Right ventricle myocardium superior (tissue), 1 donor: Measurements from ENCODE around the gene FLRT2. TPM values are rescaled to one million over a fixed set of nuclear protein-coding genes. Genes with fewer than 3 reads are reported as not detected.

Source experiments
- ATAC-seq: fragments of 200-7000 bp; cut with Tn5 transposase; one replicate; pipeline ENCODE4 v1.9.1; 2020; ENCODE audit warnings: mild to moderate bottlenecking; ENCODE audit not compliant: poor library complexity
- DNase-seq: peaks from one replicate; pipeline ENCODE4 v3.0.0-alpha.2; 2020
- intact Hi-C: fragments of 100-400 bp; cut with DNase I; formaldehyde crosslinking; loops from one replicate; pipeline ENCODE4 v1.11.2; 2022
- long read RNA-seq: library from polyadenylated mRNA; unstranded; transcript quantifications from one replicate; pipeline ENCODE4 v2.0.0, GENCODE V29; 2021
- total RNA-seq: library from RNA; stranded (reverse); fragmentation: NEBNext Ultra II Directional; extraction: Animal tissue kit (Norgen Biotek cat#: 25700); gene quantifications from one replicate; pipeline ENCODE4 v1.2.1, GENCODE V29; 2021
- donor health status: DM: no; HTN: yes; CAD: no; lungs with severe emphysema.

Gene FLRT2
- total RNA-seq, result 3.0 TPM
- long read RNA-seq, result 0 reads

GRCh38 chr14:85529803-85530574 lies at the start of gene FLRT2:
TSS of gene FLRT2 (plus strand) at chr14:85530144. CDS start at chr14:85621515, 91,371 bp downstream.
- intact Hi-C loops, result no loop called here
- ATAC-seq (peak; percentile 45), DNase-seq (peak; percentile 81)

- no peak for DNase-seq
- ATAC-seq, result no peak
- intact Hi-C loops, result no loop called here
Measured at GRCh38 chr14:85481471-85481870, 48.5 kb upstream of the FLRT2 start.

GRCh38 chr14:85482552-85482951 lies 47.4 kb upstream of the FLRT2 start:
- ATAC-seq (no peak), DNase-seq (no peak)
- intact Hi-C loops, result no loop called here

- DNase-seq, result no peak
- ATAC-seq, result peak; percentile 12
- intact Hi-C loops, result no loop called here
Measured at GRCh38 chr14:85483037-85483436, 46.9 kb upstream of the FLRT2 start.

GRCh38 chr14:85483652-85484051 lies 46.3 kb upstream of the FLRT2 start:
- intact Hi-C loops, result no loop called here
- no peak for DNase-seq
- no peak for ATAC-seq

- DNase-seq (no peak), ATAC-seq (no peak)
- intact Hi-C loops, result no loop called here
Measured at GRCh38 chr14:85487215-85487614, 42.7 kb upstream of the FLRT2 start.

GRCh38 chr14:85501751-85502150 lies 28.2 kb upstream of the FLRT2 start:
- no peak for ATAC-seq
- DNase-seq, result no peak
- intact Hi-C loops, result no loop called here

- intact Hi-C loops, result no loop called here
- DNase-seq (no peak), ATAC-seq (no peak)
Measured at GRCh38 chr14:85508863-85509262, 21.1 kb upstream of the FLRT2 start.

- intact Hi-C loops, result no loop called here
- DNase-seq, result no peak
Measured at GRCh38 chr14:85512451-85512850, 17.5 kb upstream of the FLRT2 start.

GRCh38 chr14:85514487-85514886 lies 15.5 kb upstream of the FLRT2 start:
- ATAC-seq, result no peak
- intact Hi-C loops, result no loop called here
- no peak for DNase-seq

More at GRCh38 chr14:85512451-85512850, 17.5 kb upstream of the FLRT2 start:
- ATAC-seq, result no peak

GRCh38 chr14:85516239-85517113 lies 13.5 kb upstream of the FLRT2 start:
- intact Hi-C loops, result no loop called here
- no peak for ATAC-seq
- no peak for DNase-seq

GRCh38 chr14:85517114-85517688 lies 12.7 kb upstream of the FLRT2 start:
- intact Hi-C loops, result no loop called here
- no peak for DNase-seq
- ATAC-seq, result no peak

GRCh38 chr14:85519661-85520305 lies 10.2 kb upstream of the FLRT2 start:
- ATAC-seq (no peak), DNase-seq (no peak)
- intact Hi-C loops, result no loop called here

GRCh38 chr14:85520581-85520980 lies 9.4 kb upstream of the FLRT2 start:
- ATAC-seq (no peak), DNase-seq (no peak)
- intact Hi-C loops, result no loop called here

GRCh38 chr14:85523624-85524023 lies 6.3 kb upstream of the FLRT2 start:
- DNase-seq (no peak), ATAC-seq (no peak)
- intact Hi-C loops, result no loop called here

- intact Hi-C loops, result no loop called here
- ATAC-seq (no peak), DNase-seq (no peak)
Measured at GRCh38 chr14:85527006-85527405, 2.9 kb upstream of the FLRT2 start.

- intact Hi-C loops, result no loop called here
- no peak for ATAC-seq
- DNase-seq, result no peak
Measured at GRCh38 chr14:85527445-85528035, 2.4 kb upstream of the FLRT2 start.

- DNase-seq (no peak), ATAC-seq (peak; percentile 62)
- intact Hi-C loops, result no loop called here
Measured at GRCh38 chr14:85528080-85528896, 1.7 kb upstream of the FLRT2 start.
